Gastroesophageal sphincter (tissue), 3 donors: Measurements from ENCODE around the gene NFASC.

Experiments used
- POLR2A ChIP-seq, 2 donors: fragments of 450-650 bp; IDR thresholded peaks; one replicate each; pipeline ENCODE4 v1.6.1; 2017; ENCODE audit warnings: antibody characterized with exemption in 2 of 2, mild to moderate bottlenecking in 2 of 2, moderate library complexity in 1 of 2
- TF ChIP-seq, protein P1 (sequence below), 4 experiments: fragments of 200-600 bp in 2 of 4; fragments of 450-650 bp in 2 of 4; sonication (generic) in 1 of 4; IDR thresholded peaks; one replicate each; pipeline ENCODE4 v1.5.1; 2017 to 2019; ENCODE audit warnings: antibody characterized with exemption in 4 of 4, mild to moderate bottlenecking in 2 of 4, moderate library complexity in 2 of 4

- TF ChIP-seq POLR2A (IDR thresholded peaks at IDR 0.05) = no peak
- TF ChIP-seq, protein P1, sequence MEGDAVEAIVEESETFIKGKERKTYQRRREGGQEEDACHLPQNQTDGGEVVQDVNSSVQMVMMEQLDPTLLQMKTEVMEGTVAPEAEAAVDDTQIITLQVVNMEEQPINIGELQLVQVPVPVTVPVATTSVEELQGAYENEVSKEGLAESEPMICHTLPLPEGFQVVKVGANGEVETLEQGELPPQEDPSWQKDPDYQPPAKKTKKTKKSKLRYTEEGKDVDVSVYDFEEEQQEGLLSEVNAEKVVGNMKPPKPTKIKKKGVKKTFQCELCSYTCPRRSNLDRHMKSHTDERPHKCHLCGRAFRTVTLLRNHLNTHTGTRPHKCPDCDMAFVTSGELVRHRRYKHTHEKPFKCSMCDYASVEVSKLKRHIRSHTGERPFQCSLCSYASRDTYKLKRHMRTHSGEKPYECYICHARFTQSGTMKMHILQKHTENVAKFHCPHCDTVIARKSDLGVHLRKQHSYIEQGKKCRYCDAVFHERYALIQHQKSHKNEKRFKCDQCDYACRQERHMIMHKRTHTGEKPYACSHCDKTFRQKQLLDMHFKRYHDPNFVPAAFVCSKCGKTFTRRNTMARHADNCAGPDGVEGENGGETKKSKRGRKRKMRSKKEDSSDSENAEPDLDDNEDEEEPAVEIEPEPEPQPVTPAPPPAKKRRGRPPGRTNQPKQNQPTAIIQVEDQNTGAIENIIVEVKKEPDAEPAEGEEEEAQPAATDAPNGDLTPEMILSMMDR (IDR thresholded peaks at IDR 0.05) = no peak
Measured at GRCh38 chr1:205043866-205044265, 173.2 kb downstream of the NFASC start.
